ENCODE results near the gene LSAMP.
"Not testable (repeated sequence)": the region's sequence is repeated elsewhere in the genome, so short reads cannot be mapped to it uniquely, and the experiment has no call there.

The LSAMP gene

DNA sequence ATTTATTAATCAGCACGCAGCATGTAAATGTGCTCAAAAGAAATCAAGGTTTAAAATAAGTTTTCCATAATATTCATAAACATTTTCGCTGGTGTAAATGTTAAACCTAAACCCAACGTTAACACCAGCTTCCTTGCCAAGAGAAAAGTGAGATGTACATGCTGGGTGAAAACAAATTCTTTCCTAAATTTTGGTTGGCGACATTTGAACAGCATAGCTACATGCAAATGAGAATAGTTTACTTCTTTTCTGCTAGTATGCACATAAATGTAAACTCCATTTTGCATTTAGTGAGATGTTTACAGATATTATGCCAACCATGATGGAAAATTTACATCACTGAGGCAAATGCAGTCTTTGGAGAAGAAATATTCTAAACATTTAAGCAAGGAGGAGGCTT is 639.8 kb downstream of the LSAMP start:
- TF ChIP-seq, protein P1, sequence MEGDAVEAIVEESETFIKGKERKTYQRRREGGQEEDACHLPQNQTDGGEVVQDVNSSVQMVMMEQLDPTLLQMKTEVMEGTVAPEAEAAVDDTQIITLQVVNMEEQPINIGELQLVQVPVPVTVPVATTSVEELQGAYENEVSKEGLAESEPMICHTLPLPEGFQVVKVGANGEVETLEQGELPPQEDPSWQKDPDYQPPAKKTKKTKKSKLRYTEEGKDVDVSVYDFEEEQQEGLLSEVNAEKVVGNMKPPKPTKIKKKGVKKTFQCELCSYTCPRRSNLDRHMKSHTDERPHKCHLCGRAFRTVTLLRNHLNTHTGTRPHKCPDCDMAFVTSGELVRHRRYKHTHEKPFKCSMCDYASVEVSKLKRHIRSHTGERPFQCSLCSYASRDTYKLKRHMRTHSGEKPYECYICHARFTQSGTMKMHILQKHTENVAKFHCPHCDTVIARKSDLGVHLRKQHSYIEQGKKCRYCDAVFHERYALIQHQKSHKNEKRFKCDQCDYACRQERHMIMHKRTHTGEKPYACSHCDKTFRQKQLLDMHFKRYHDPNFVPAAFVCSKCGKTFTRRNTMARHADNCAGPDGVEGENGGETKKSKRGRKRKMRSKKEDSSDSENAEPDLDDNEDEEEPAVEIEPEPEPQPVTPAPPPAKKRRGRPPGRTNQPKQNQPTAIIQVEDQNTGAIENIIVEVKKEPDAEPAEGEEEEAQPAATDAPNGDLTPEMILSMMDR (IDR thresholded peaks at IDR 0.05; ENCODE audit: low read depth, low read length, missing control alignments), result no peak
- no peak overlapping the region for H3K4me3 ChIP-seq (ENCODE audit: low read depth, low read length)
- DNase-seq (ENCODE audit: low read depth), result no peak
- in situ Hi-C loops (cut with HindIII; ENCODE audit: low sequenced_read_pairs), result loop anchor here (5.0 kb wide), 1 partner anchor 588 kb away; no protein-coding TSS in a partner anchor

DNA sequence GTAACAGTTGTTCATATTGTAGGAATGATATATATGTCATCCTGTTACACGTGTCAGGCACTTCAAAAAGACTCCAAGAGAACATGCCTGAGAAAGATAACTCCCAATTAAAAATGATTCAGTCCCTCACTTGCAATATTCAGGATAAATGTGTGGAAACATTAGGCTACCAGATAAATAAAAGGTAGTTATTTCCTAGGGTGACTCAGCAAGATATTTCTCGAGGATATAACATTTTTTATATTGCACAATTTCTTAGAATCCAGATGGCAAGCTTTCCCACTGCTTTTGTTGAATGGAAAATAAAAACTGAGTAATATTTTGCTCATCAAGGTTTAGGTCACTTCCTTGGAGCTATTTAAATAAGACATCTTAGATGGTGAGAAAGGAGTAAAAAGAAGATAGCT is 640.6 kb downstream of the LSAMP start:
- H3K4me3 ChIP-seq (ENCODE audit: low read depth, low read length), result no peak overlapping the region
- DNase-seq (ENCODE audit: low read depth), result no peak
- in situ Hi-C loops (cut with HindIII; ENCODE audit: low sequenced_read_pairs), result loop anchor here (5.0 kb wide), 1 partner anchor 587 kb away; no protein-coding TSS in a partner anchor
- TF ChIP-seq, protein P1 (IDR thresholded peaks at IDR 0.05; ENCODE audit: low read depth, low read length, missing control alignments), result no peak

DNA sequence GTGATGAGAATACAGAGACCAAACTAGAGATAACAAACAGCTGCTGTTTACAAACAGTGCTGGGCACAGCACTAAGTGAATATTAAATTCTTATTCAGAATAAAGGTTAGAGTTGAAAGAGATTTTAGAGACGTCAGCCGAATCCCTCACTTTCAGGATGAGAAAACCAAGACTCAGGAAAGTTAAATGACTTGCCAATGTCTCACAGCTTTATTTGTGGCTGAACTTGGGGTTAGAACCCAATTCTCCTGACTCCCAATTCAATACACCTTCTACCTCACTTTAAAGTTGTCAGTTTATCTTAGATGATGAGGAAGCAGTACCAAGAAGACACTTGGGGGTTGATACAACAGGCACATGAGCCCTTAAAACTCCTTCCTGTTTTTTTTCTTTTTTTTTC is 641.1 kb downstream of the LSAMP start:
- no peak overlapping the region for H3K4me3 ChIP-seq (ENCODE audit: low read depth, low read length)
- TF ChIP-seq, protein P1 (IDR thresholded peaks at IDR 0.05; ENCODE audit: low read depth, low read length, missing control alignments), result no peak
- DNase-seq (ENCODE audit: low read depth), result no peak
- in situ Hi-C loops (cut with HindIII; ENCODE audit: low sequenced_read_pairs), result no loop called here

DNA sequence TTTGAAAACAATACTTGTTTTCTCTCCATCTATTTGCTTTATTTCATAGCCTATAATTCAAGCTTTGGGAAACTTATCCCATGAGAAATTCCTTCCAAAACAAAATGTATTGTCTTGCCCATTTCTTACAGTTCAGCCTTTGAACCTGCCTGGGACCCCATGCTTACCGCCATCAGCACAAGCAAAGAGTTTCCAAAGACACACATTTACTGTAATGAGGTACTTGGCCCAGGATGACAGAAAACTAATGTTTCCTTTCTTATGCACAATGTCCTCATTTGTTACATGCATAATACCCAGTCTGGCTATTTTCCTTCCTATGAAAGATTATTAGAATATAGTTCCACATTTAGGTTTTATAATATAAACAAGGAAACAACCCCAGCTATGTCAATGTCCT is 641.6 kb downstream of the LSAMP start:
- in situ Hi-C loops (cut with HindIII; ENCODE audit: low sequenced_read_pairs), result no loop called here
- DNase-seq (ENCODE audit: low read depth), result no peak
- TF ChIP-seq, protein P1 (IDR thresholded peaks at IDR 0.05; ENCODE audit: low read depth, low read length, missing control alignments), result no peak
- no peak overlapping the region for H3K4me3 ChIP-seq (ENCODE audit: low read depth, low read length)

DNA sequence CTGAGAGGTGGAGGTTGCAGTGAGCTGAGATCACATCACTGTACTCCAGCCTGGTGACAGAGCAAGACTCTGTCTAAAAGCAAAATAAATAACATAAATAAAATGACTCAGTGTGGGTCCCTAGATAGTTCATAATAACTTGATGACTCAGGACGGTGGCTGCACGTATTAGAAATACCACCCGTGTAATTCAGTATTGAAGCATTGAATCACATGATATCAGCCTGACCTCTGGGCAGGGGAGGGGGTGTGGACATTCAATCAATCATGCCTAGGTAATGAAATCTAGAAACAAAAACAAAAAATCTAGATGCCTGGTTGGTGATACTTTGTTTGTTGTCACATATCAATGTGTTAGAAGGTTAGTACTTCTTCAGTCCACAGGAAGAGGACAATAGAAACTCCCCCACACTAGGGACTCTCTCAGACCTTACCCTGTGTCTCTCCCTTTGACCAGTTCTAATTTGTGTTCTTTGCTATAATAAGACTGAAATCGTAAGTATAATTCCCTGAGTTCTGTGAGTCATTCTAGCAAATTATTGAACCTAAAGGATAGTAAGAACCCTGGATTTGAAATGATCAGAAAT is 644.7 kb downstream of the LSAMP start:
- TF ChIP-seq, protein P1 (IDR thresholded peaks at IDR 0.05; ENCODE audit: low read depth, low read length, missing control alignments), result no peak
- no peak for DNase-seq (ENCODE audit: low read depth)
- in situ Hi-C loops (cut with HindIII; ENCODE audit: low sequenced_read_pairs), result no loop called here
- no peak overlapping the region for H3K4me3 ChIP-seq (ENCODE audit: low read depth, low read length)

DNA sequence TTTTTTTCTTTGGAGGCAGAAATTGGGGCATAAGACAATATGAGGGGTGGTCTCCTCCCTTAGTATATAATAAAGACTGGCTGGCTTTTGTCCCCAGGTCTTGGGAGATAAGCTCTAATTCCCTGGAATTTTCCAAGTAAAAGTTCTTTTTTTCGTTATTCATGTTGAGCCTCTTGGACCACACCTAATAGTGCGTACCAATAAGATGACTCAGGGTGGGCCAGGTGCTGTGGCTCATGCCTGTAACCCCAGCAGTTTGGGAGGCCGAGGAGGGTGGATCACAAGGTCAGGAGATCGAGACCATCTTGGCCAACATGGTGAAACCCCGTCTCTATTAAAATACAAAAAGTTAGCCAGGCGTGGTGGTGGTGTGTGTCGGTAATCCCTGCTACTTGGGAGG is 645.2 kb downstream of the LSAMP start:
- DNase-seq (ENCODE audit: low read depth); H3K4me3 ChIP-seq (ENCODE audit: low read depth, low read length); in situ Hi-C loops (cut with HindIII; ENCODE audit: low sequenced_read_pairs): not testable (repeated sequence)

DNA sequence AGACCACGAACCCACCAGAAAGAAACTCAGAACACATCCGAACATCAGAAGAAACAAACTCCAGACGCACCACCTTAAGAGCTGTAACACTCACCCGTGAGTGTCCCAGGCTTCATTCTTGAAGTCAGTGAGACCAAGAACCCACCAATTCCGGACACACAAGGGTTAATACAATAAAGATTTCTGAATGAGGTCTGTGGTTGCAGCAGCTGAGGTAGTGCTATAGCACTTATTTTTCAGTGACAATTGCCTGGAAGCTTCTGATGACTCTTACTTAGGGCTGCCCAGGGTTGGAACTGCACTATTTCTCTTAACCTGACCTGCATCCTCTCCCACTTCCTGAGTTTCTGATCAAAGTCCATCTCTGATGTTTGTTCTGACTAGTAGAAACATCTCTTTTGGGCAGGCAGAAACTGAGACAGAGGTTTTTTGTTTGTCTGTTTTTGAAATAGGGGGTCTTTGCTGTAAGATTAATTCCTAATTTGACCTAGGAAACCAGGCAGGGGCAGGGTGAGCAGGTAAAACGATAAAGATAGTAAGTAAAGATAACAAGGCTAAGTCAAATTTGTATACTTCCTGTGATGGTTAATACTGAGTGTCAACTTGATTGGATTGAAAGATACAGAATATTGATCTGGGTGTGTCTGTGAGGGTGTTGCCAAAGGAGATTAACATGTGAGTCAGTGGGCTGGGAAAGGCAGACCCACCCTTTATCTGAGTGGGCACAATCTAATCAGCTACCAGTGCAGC is 652.9 kb downstream of the LSAMP start:
- no peak for DNase-seq (ENCODE audit: low read depth)
- in situ Hi-C loops (cut with HindIII; ENCODE audit: low sequenced_read_pairs), result no loop called here

DNA sequence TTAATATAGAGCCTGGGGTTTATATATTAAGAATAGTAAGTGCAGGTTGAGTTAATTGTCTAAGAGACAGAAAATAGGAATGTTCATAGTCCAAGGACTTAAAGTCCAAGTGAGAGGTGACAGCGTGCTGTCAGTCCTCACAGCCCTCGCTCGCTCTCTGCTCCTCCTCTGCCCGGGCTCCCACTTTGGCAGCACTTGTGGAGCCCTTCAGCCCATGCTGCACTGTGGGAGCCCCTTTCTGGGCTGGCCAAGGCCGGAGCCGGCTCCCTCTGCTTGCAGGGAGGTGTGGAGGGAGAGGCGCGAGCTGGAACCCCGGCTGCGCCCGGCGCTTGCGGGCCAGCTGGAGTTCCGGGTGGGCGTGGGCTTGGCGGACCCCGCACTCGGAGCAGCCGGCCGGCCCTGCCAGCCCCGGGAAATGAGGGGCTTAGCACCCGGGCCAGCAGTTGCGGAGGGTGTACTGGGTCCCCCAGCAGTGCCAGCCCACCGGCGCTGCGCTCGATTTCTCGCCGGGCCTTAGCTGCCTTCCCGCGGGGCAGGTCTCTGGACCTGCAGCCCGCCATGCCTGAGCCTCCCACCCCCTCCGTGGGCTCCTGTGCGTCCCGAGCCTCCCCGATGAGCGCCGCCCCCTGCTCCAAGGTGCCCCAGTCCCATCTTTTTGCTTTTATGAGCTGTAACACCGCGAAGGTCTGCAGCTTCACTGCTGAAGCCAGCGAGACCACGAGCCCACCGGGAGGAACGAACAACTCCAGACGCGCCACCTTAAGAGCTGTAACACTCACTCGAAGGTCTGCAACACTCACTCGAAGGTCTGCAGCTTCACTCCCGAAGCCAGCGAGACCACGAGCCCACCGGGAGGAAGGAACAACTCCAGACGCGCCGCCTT is 653.8 kb downstream of the LSAMP start:
- H3K4me3 ChIP-seq (ENCODE audit: low read depth, low read length); DNase-seq (ENCODE audit: low read depth); in situ Hi-C loops (cut with HindIII; ENCODE audit: low sequenced_read_pairs): not testable (repeated sequence)

More for the DNA sequence above, 652.9 kb downstream of the LSAMP start:
- TF ChIP-seq, protein P1 (IDR thresholded peaks at IDR 0.05; ENCODE audit: low read depth, low read length, missing control alignments), result no peak
- no peak overlapping the region for H3K4me3 ChIP-seq (ENCODE audit: low read depth, low read length)
